K562 (cell line): Measurements from ENCODE around the gene SFN. TPM values are rescaled to one million over a fixed set of nuclear protein-coding genes. Genes with fewer than 3 reads are reported as not detected.

Experiments used
- BRD4 ChIP-seq: fragments of 200-600 bp; sonication (generic); IDR thresholded peaks from 2 replicates; pipeline ENCODE4 v1.6.1; 2017; ENCODE audit warnings: inconsistent platforms
- CXXC5 ChIP-seq: fragments of 250-450 bp; sonication (Bioruptor Pico); IDR thresholded peaks from 2 replicates; pipeline ENCODE4 v1.8.0; 2022; ENCODE audit warnings: inconsistent platforms, mild to moderate bottlenecking, moderate library complexity
- ETV5 ChIP-seq: sonication (generic); formaldehyde crosslinking; IDR thresholded peaks from 2 replicates; pipeline ENCODE4 v1.4.0; 2020; ENCODE audit warnings: low read depth, mild to moderate bottlenecking, missing genetic modification reagents
- HDGF ChIP-seq: fragments of 450-650 bp; IDR thresholded peaks from 2 replicates; pipeline ENCODE4 v1.6.1; 2016
- MEF2A ChIP-seq: IDR thresholded peaks from 2 replicates; pipeline ENCODE4 v1.6.1; 2011; ENCODE audit warnings: low read depth, mild to moderate bottlenecking, low read length, moderate library complexity; ENCODE audit not compliant: control insufficient read depth
- NR2C2 ChIP-seq, 2 experiments: fragments of 200-800 bp in 1 of 2; sonication (Bioruptor generic) in 1 of 2; sonication (generic) in 1 of 2; formaldehyde crosslinking in 1 of 2; IDR thresholded peaks; 2 replicates each; pipeline versions ENCODE4 v1.6.1 to v1.8.0; 2016 to 2022; ENCODE audit warnings: mild to moderate bottlenecking in 1 of 2, missing compliant biosample characterization in 1 of 2, missing genetic modification characterization in 1 of 2, missing genetic modification reagents in 1 of 2
- SIN3A ChIP-seq, 2 experiments: fragments of 150-350 bp in 1 of 2; IDR thresholded peaks; 2 replicates each; pipeline ENCODE4 v1.6.1; 2011 to 2016; ENCODE audit warnings: borderline replicate concordance in 2 of 2, low read depth in 2 of 2, low read length in 2 of 2, mild to moderate bottlenecking in 2 of 2, moderate library complexity in 2 of 2; ENCODE audit not compliant: control insufficient read depth in 1 of 2
- SP2 ChIP-seq: IDR thresholded peaks from 2 replicates; pipeline ENCODE4 v1.6.1; 2011; ENCODE audit warnings: mild to moderate bottlenecking, low read depth, low read length, moderate library complexity; ENCODE audit not compliant: poor library complexity, severe bottlenecking; ENCODE audit errors: extremely low read depth
- STAG1 ChIP-seq: sonication (generic); formaldehyde crosslinking; IDR thresholded peaks from 2 replicates; pipeline ENCODE4 v1.5.0; 2020; ENCODE audit warnings: missing genetic modification reagents, borderline replicate concordance
- TAF7 ChIP-seq: fragments of 450-650 bp; IDR thresholded peaks from 2 replicates; pipeline ENCODE4 v1.6.1; 2016; ENCODE audit warnings: missing genetic modification characterization, missing compliant biosample characterization
- TRIM28 ChIP-seq: fragments of 450-650 bp; IDR thresholded peaks from 2 replicates; pipeline ENCODE4 v1.6.1; 2017
- ZBED1 ChIP-seq: IDR thresholded peaks from 2 replicates; pipeline ENCODE4 v1.6.1; 2014
- ZNF165 ChIP-seq: fragments of 250-450 bp; sonication (Bioruptor Pico); IDR thresholded peaks from 2 replicates; pipeline ENCODE4 v1.4.0; 2020; ENCODE audit warnings: borderline replicate concordance
- ZNF197 ChIP-seq: fragments of 200-800 bp; sonication (Bioruptor generic); IDR thresholded peaks from 2 replicates; pipeline ENCODE4 v1.6.1; 2016; ENCODE audit warnings: low read depth, missing genetic modification characterization, missing compliant biosample characterization
- ZNF311 ChIP-seq: fragments of 250-450 bp; sonication (Bioruptor Pico); IDR thresholded peaks from 2 replicates; pipeline ENCODE4 v1.4.0; 2020; ENCODE audit warnings: mild to moderate bottlenecking, moderate library complexity
- polyA plus RNA-seq, 8 experiments: library from polyadenylated mRNA; depleted of rRNA in 4 of 8; stranded (reverse) in 5 of 8; unstranded in 3 of 8; fragments of >200 nt; fragmentation: Nextera tagmentation in 2 of 8; fragmentation: Illumina TruSeq in 1 of 8; extraction: Ambion mirVana in 2 of 8; extraction: Trizol in 1 of 8; gene quantifications; 2 replicates each; pipeline versions ENCODE4 v1.2.1 to v1.2.3, GENCODE V29; 2011 to 2014; ENCODE audit warnings: inconsistent platforms in 1 of 8, missing spikeins in 1 of 8
- total RNA-seq, 7 experiments: library from RNA; depleted of rRNA in 6 of 7; stranded (reverse); fragments of >200 nt in 6 of 7; fragmentation: Illumina TruSeq in 2 of 7; extraction: Trizol in 2 of 7; gene quantifications; 2 replicates each; pipeline versions ENCODE4 v1.2.1 to v1.2.3, GENCODE V29; 2011 to 2021; ENCODE audit warnings: low replicate concordance in 1 of 7
- TF ChIP-seq, protein P1 (sequence below), 2 experiments: fragments of 200-800 bp in 1 of 2; sonication (Bioruptor generic) in 1 of 2; sonication (generic) in 1 of 2; formaldehyde crosslinking in 1 of 2; IDR thresholded peaks in 1 of 2; conservative IDR thresholded peaks in 1 of 2; 2 replicates each; pipeline versions ENCODE4 v1.5.0 to v1.6.1; 2016 to 2020; ENCODE audit warnings: missing compliant biosample characterization in 1 of 2, missing genetic modification characterization in 1 of 2, missing genetic modification reagents in 1 of 2
- TF ChIP-seq, protein P2 (sequence below): sonication (generic); formaldehyde crosslinking; IDR thresholded peaks from 2 replicates; pipeline ENCODE4 v1.8.0; 2022; ENCODE audit warnings: missing genetic modification reagents, mild to moderate bottlenecking, borderline replicate concordance
- TF ChIP-seq, protein P3 (sequence below), 2 experiments: fragments of 450-650 bp in 1 of 2; sonication (generic) in 1 of 2; formaldehyde crosslinking; conservative IDR thresholded peaks; 2 replicates each; pipeline versions ENCODE4 v1.4.0 to v1.8.1; 2020 to 2022; ENCODE audit warnings: mild to moderate bottlenecking in 1 of 2, missing genetic modification reagents in 1 of 2
- TF ChIP-seq, protein P4 (sequence below): fragments of 250-450 bp; sonication (Bioruptor Pico); IDR thresholded peaks from 2 replicates; pipeline ENCODE4 v1.4.0; 2020; ENCODE audit warnings: mild to moderate bottlenecking

SFN gene
- total and polyA plus RNA-seq, 9 of the 15 experiments (the other 6 are each of a cell fraction or from before 2014, with no cell fraction given), result 0.10 to 3.8 (median 2.0) TPM

DNA sequence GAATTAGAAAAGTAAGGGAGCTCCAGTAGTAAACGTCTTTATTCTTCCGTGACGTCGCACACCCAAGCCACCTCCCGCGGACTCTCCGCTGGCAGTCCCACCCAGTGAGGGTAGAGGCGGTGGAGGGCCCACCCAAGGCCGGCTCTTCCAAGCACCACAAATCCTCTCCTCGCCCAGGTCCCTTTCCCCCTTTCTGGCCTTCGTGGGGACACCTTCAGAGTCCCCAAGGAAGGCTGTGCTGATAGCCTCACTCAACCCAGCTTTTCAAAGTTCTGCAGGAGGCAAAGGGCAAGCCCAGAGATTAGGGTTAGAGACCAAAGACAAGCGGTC, 27.5 kb downstream of the SFN start (continued):
- TF ChIP-seq, protein P1, sequence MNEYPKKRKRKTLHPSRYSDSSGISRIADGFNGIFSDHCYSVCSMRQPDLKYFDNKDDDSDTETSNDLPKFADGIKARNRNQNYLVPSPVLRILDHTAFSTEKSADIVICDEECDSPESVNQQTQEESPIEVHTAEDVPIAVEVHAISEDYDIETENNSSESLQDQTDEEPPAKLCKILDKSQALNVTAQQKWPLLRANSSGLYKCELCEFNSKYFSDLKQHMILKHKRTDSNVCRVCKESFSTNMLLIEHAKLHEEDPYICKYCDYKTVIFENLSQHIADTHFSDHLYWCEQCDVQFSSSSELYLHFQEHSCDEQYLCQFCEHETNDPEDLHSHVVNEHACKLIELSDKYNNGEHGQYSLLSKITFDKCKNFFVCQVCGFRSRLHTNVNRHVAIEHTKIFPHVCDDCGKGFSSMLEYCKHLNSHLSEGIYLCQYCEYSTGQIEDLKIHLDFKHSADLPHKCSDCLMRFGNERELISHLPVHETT (CRISPR knock-in tag; conservative IDR thresholded peaks at IDR 0.05 in 1 of 2, IDR thresholded peaks at IDR 0.05 in 1 of 2), result 0 out of 4 replicates have a peak, but pooled peaks of 1 of the 2 experiments have one; percentile 61
- TF ChIP-seq, protein P2, sequence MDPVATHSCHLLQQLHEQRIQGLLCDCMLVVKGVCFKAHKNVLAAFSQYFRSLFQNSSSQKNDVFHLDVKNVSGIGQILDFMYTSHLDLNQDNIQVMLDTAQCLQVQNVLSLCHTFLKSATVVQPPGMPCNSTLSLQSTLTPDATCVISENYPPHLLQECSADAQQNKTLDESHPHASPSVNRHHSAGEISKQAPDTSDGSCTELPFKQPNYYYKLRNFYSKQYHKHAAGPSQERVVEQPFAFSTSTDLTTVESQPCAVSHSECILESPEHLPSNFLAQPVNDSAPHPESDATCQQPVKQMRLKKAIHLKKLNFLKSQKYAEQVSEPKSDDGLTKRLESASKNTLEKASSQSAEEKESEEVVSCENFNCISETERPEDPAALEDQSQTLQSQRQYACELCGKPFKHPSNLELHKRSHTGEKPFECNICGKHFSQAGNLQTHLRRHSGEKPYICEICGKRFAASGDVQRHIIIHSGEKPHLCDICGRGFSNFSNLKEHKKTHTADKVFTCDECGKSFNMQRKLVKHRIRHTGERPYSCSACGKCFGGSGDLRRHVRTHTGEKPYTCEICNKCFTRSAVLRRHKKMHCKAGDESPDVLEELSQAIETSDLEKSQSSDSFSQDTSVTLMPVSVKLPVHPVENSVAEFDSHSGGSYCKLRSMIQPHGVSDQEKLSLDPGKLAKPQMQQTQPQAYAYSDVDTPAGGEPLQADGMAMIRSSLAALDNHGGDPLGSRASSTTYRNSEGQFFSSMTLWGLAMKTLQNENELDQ (CRISPR knock-in tag), result no peak
- no peak for TF ChIP-seq MEF2A
- no peak; a peak in 1 of 4 replicates for TF ChIP-seq SIN3A (IDR thresholded peaks at IDR 0.05; ENCODE audit: borderline replicate concordance in 2 of 2, control insufficient read depth in 1 of 2, low read depth in 2 of 2, low read length in 2 of 2)
- no peak for TF ChIP-seq ETV5 (CRISPR knock-in tag)
- TF ChIP-seq ZNF311 (CRISPR knock-in tag), result no peak
- no peak for TF ChIP-seq TRIM28
- TF ChIP-seq, protein P3, sequence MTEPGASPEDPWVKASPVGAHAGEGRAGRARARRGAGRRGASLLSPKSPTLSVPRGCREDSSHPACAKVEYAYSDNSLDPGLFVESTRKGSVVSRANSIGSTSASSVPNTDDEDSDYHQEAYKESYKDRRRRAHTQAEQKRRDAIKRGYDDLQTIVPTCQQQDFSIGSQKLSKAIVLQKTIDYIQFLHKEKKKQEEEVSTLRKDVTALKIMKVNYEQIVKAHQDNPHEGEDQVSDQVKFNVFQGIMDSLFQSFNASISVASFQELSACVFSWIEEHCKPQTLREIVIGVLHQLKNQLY (CRISPR knock-in tag; conservative IDR thresholded peaks at IDR 0.05), result peak in 1 of 2 experiments; percentile 53; a peak in 1 of 4 replicates
- no peak for TF ChIP-seq ZBED1
- no peak for TF ChIP-seq ZNF165 (CRISPR knock-in tag)
- TF ChIP-seq CXXC5 (CRISPR knock-in tag), result 0 out of 2 replicates have a peak, but pooled peaks have one; percentile 9
- no peak for TF ChIP-seq ZNF197 (CRISPR knock-in tag)
- no peak for TF ChIP-seq TAF7 (tag)
- TF ChIP-seq STAG1 (CRISPR knock-in tag), result no peak
- TF ChIP-seq NR2C2 (CRISPR knock-in tag; IDR thresholded peaks at IDR 0.05), result no peak
- peak; percentile 35; the same call in 1 of the 2 replicates for TF ChIP-seq NR2C2 (tag; IDR thresholded peaks at IDR 0.05)
- TF ChIP-seq HDGF, result peak; percentile 48; the same call in 1 of the 2 replicates
- TF ChIP-seq, protein P4, sequence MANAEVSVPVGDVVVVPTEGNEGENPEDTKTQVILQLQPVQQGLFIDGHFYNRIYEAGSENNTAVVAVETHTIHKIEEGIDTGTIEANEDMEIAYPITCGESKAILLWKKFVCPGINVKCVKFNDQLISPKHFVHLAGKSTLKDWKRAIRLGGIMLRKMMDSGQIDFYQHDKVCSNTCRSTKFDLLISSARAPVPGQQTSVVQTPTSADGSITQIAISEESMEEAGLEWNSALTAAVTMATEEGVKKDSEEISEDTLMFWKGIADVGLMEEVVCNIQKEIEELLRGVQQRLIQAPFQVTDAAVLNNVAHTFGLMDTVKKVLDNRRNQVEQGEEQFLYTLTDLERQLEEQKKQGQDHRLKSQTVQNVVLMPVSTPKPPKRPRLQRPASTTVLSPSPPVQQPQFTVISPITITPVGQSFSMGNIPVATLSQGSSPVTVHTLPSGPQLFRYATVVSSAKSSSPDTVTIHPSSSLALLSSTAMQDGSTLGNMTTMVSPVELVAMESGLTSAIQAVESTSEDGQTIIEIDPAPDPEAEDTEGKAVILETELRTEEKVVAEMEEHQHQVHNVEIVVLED (CRISPR knock-in tag), result no peak
- TF ChIP-seq BRD4, result 0 out of 2 replicates have a peak, but pooled peaks have one; percentile 8
- TF ChIP-seq SP2, result no peak
